Bronchial epithelial cell (primary cell): ENCODE data around the gene PIANP. TPM values are rescaled to one million over a fixed set of nuclear protein-coding genes. Genes with fewer than 3 reads are reported as not detected.

ENCODE experiments used
- DNase-seq: peaks from one replicate; pipeline ENCODE4 v3.0.0-alpha.2; 2010; ENCODE audit warnings: low read depth
- FAIRE-seq: peaks from 2 replicates; lab custom pipeline; 2011; peaks lifted over from hg19 to GRCh38; lab: Jason Lieb, UNC
- H3K27me3 ChIP-seq: 2 replicates; pipeline ENCODE4 v1.5.1; 2011; ENCODE audit warnings: low read length; ENCODE audit not compliant: control insufficient read depth, insufficient read depth
- H3K36me3 ChIP-seq: 2 replicates; pipeline ENCODE4 v1.5.1; 2011; ENCODE audit warnings: low read length; ENCODE audit not compliant: control insufficient read depth, insufficient read depth
- H3K4me3 ChIP-seq: 2 replicates; pipeline ENCODE4 v1.5.1; 2011; ENCODE audit warnings: mild to moderate bottlenecking, low read depth, low read length, control low read depth
- total RNA-seq: library from RNA; depleted of rRNA; stranded (reverse); fragments of >200 nt; gene quantifications from 2 replicates; pipeline ENCODE4 v1.2.1, GENCODE V29; 2014
- TF ChIP-seq, protein P1 (sequence below): IDR thresholded peaks from 2 replicates; pipeline ENCODE4 v1.5.1; 2011; ENCODE audit warnings: mild to moderate bottlenecking, moderate library complexity, low read length, control low read depth, inconsistent platforms; ENCODE audit not compliant: insufficient read depth, severe bottlenecking

The PIANP gene
- total RNA-seq, 1 donor from 2014 or later = not detected

DNA sequence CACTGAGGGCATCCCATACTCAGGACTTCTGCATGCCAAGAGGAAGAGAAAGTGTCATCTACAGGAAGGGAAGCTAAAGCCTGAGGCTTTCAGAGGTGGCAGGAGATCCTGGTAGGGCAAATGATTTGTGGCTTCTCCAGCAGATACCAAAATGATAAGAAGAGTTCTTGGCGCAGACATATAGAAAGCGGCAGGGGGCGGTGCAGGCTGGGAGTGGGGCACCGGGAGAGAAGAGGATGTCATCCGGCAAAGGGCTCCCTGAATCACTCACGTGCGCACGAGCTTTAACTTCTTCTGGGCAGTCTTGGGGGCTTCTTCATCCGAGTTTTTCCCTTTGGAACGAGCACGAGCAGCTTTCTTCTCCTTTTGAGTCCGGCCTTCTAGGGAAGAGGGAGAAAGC is 48.2 kb downstream of the PIANP start:
- Histone ChIP-seq H3K27me3 (no peaks in the 10 kb centered on the region), H3K36me3 (peaks cover 18% of the 10 kb centered on the region), H3K4me3 (no peak overlapping the region)
- DNase-seq = no peak
- TF ChIP-seq, protein P1, sequence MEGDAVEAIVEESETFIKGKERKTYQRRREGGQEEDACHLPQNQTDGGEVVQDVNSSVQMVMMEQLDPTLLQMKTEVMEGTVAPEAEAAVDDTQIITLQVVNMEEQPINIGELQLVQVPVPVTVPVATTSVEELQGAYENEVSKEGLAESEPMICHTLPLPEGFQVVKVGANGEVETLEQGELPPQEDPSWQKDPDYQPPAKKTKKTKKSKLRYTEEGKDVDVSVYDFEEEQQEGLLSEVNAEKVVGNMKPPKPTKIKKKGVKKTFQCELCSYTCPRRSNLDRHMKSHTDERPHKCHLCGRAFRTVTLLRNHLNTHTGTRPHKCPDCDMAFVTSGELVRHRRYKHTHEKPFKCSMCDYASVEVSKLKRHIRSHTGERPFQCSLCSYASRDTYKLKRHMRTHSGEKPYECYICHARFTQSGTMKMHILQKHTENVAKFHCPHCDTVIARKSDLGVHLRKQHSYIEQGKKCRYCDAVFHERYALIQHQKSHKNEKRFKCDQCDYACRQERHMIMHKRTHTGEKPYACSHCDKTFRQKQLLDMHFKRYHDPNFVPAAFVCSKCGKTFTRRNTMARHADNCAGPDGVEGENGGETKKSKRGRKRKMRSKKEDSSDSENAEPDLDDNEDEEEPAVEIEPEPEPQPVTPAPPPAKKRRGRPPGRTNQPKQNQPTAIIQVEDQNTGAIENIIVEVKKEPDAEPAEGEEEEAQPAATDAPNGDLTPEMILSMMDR = no peak
- no peak for FAIRE-seq

DNA sequence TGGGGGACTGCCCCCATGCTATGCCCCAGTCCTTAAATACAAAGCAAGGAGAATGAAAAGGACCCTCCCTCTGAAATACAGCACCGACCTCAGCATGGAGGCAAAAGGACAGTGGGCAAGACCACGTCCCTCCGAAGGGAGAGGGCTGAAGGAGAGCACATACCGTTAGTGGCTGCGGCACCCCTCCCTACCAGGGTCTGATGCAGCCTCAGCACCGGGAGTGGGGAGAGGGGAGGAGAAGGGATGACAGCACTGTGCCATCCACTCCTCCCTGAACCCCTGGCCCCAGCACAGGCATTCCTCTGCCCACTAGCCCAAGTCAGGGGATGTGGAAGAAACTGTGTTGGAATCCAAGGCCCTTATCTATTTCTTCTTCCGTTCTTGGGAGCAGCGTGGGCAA is 49.8 kb downstream of the PIANP start:
- TF ChIP-seq, protein P1 = no peak
- peaks cover 18% of the 10 kb centered on the region for H3K36me3 ChIP-seq
- no peak for FAIRE-seq

DNA sequence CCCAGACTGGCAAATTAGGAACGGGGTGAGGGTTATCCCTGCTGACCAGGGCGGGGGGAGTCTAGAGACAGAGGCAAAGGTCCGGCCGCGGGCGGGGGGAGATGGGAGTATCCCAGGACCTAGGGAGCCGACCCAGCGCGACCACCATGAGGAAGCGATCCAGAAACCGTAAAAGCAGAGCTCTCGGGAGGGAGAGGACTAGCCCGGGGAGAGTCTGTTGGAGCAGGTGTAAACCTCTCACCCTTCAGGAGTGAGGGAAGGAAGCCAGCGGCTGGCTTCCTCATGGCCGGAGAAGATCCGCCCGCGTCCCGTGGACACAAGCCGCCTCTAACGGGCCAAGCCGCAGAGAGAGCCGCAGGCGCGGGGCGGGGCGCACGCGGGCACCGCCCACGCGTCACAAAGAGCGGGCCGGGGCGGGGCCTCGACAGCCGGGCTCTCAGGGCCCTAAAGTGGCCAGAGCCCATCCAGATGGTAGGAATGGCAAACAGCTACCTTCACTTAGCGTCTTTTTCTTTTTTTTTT is 53.5 kb downstream of the PIANP start, which contains the start of gene ACRBP:
TSS of gene ACRBP (minus strand) at position 350 of the 522 bp plus-strand sequence. CDS start at position 284, 66 bp downstream.
- TF ChIP-seq, protein P1 = no peak
- DNase-seq (peak; percentile 32), FAIRE-seq (no peak)
- Histone ChIP-seq H3K27me3 (no peaks in the 10 kb centered on the region), H3K4me3 (peak within 1 kb of the TSS; percentile 4), H3K36me3 (peaks cover 7% of the 10 kb centered on the region)

More for the DNA sequence above, 49.8 kb downstream of the PIANP start:
- Histone ChIP-seq H3K27me3 (no peaks in the 10 kb centered on the region), H3K4me3 (no peak overlapping the region)
- DNase-seq = no peak

DNA sequence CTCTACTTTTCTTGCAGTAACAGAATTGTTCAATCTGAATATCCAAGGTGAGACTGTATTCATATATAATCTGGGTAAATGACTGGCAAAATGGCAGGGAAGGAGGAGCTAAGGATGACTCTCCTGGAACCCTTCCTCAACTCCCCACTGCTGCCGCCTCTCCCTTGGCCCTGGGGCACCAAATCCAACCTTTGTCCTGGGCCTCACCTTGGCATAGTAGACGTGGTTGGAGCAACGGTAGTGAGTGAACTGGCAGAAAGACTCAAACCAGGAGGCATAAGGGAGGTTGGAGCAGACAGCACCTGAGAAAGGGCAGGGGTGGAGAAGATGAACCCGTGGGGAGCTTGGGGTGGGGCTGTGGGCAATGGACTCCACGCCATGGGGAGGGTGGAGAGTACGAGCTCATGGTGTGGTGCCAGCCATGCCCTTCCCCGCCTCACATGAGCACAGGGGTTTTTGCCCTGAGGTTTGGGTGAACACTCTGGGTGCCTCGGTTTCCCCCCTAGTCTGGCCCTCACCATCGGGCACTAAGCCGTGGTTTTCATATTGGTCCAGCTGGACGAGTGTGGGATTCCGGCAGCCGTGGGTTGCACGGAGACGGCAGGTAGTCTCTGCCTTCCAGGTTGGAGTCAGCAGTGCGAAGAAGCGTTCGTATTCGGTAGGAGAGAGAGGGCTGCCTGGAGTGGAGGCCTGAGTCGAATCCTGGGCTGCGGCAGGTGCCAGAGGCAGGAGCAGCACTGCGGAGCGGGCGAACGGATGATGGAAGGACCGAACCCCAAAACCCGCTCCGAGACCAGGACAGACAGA is 54.1 kb downstream of the PIANP start:
- H3K36me3 ChIP-seq = peaks cover 7% of the 10 kb centered on the region
- FAIRE-seq = no peak
- TF ChIP-seq, protein P1 = no peak
- DNase-seq = no peak
- no peak overlapping the region for H3K4me3 ChIP-seq
- H3K27me3 ChIP-seq = no peaks in the 10 kb centered on the region

DNA sequence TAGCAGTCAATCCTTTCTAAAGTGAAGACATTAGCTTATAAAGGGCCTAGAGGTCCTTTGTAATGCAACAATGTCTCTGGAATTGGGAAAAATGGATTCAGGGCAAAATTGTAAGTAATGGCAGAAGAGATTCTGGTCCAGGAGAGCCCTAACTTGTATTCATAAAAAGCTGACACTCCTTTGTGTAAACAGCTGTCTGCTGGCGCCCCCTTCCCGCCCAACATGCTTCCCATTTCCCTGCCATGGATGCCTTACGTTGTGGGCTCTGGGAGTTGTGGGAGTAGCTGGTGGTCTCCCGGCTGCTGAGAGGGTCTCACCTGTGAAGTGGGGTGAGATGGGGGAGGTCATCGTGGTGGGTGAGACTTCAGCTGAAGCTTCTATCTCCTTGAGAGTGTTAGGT is 55.7 kb downstream of the PIANP start:
- Histone ChIP-seq H3K36me3 (no peaks in the 10 kb centered on the region), H3K27me3 (no peaks in the 10 kb centered on the region), H3K4me3 (no peak overlapping the region)
- TF ChIP-seq, protein P1 = no peak
- FAIRE-seq (no peak), DNase-seq (no peak)
